Testis (tissue), 3 donors: Measurements from ENCODE around the gene PRAF2. TPM values are rescaled to one million over a fixed set of nuclear protein-coding genes. Genes with fewer than 3 reads are reported as not detected.

ENCODE experiments used
- DNase-seq: peaks from one replicate; pipeline ENCODE4 v3.0.0-alpha.2; 2019
- H3K27ac ChIP-seq, 2 donors: fragments of 200-600 bp; sonication (generic); one replicate each; pipeline ENCODE4 v1.5.1; 2019
- H3K27me3 ChIP-seq: fragments of 200-600 bp; sonication (generic); one replicate; pipeline ENCODE4 v1.5.1; 2019
- H3K36me3 ChIP-seq: fragments of 200-600 bp; sonication (generic); one replicate; pipeline ENCODE4 v1.5.1; 2017; ENCODE audit warnings: low read depth; ENCODE audit errors: missing control alignments
- H3K4me1 ChIP-seq: fragments of 200-600 bp; sonication (generic); one replicate; pipeline ENCODE4 v1.5.1; 2019
- H3K4me3 ChIP-seq, 2 donors: fragments of 200-600 bp; sonication (generic); one replicate each; pipeline ENCODE4 v1.5.1; 2017 to 2019
- H3K9me3 ChIP-seq: fragments of 200-600 bp; sonication (generic); one replicate; pipeline ENCODE4 v1.5.1; 2017
- POLR2A ChIP-seq: fragments of 450-650 bp; IDR thresholded peaks from one replicate; pipeline ENCODE4 v1.6.1; 2017; ENCODE audit warnings: antibody characterized with exemption, mild to moderate bottlenecking, moderate library complexity
- WGBS, 2 donors: methylation state at CpG; one replicate each; pipeline ENCODE4 v1.1.5; 2018; 5-methylcytosine and 5-hydroxymethylcytosine counted together
- intact Hi-C: fragments of 100-400 bp; cut with DNase I; formaldehyde crosslinking; loops from one replicate; pipeline ENCODE4 v1.15.1; 2023; ENCODE audit warnings: low total_unique reads
- polyA plus RNA-seq: library from polyadenylated mRNA; stranded (reverse); fragments of 350-450 nt; fragmentation: Illumina TruSeq; extraction: RNeasy Lipid Tissue Mini Kit (QIAGEN cat#74804); gene quantifications from one replicate; pipeline ENCODE4 v1.2.3, GENCODE V29; 2014; ENCODE audit warnings: low read depth, low replicate concordance; ENCODE audit not compliant: insufficient read depth
- total RNA-seq, 2 donors: library from RNA; depleted of rRNA; stranded (reverse); fragments of >200 nt; gene quantifications; one replicate each; pipeline ENCODE4 v1.2.3, GENCODE V29; 2016
- TF ChIP-seq, protein P1 (sequence below), 3 experiments: fragments of 450-650 bp in 2 of 3; fragments of 200-600 bp in 1 of 3; sonication (generic) in 1 of 3; IDR thresholded peaks; one replicate each; pipeline ENCODE4 v1.5.1; 2016 to 2019; ENCODE audit warnings: antibody characterized with exemption in 3 of 3, mild to moderate bottlenecking in 2 of 3, moderate library complexity in 1 of 3

PRAF2 gene
- total and polyA plus RNA-seq, 3 donors from 2014 or later, result 43.7 to 60.9 (median 58.7) TPM

DNA sequence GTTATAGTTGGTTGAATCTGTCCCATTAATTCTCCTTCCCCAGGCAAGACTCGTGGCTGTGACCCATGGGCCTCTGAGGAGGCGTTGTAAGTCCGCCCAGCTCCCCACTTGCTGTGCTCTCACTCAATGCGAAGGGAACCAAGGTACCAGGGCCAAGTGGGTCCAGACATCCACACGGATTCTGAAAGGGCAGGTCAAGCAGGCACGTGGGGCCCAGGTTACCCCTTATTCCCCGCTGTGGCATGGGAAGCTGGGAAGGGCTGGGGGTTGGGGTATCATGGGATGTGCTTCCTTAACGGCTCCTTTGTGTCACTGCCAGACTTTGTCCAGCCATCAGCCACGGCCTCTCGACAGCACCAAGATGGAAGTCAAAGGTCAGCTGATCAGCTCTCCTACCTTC, 11.9 kb downstream of the PRAF2 start:
- Histone ChIP-seq H3K4me3 (no peak overlapping the region), H3K9me3 (no peaks in the 10 kb centered on the region), H3K4me1 (peaks cover 3% of the 10 kb centered on the region), H3K36me3 (no peaks in the 10 kb centered on the region), H3K27ac (no peak overlapping the region), H3K27me3 (no peaks in the 10 kb centered on the region)
- no peak for DNase-seq
- intact Hi-C loops, result no loop called here
- TF ChIP-seq POLR2A, result no peak
- TF ChIP-seq, protein P1, sequence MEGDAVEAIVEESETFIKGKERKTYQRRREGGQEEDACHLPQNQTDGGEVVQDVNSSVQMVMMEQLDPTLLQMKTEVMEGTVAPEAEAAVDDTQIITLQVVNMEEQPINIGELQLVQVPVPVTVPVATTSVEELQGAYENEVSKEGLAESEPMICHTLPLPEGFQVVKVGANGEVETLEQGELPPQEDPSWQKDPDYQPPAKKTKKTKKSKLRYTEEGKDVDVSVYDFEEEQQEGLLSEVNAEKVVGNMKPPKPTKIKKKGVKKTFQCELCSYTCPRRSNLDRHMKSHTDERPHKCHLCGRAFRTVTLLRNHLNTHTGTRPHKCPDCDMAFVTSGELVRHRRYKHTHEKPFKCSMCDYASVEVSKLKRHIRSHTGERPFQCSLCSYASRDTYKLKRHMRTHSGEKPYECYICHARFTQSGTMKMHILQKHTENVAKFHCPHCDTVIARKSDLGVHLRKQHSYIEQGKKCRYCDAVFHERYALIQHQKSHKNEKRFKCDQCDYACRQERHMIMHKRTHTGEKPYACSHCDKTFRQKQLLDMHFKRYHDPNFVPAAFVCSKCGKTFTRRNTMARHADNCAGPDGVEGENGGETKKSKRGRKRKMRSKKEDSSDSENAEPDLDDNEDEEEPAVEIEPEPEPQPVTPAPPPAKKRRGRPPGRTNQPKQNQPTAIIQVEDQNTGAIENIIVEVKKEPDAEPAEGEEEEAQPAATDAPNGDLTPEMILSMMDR (IDR thresholded peaks at IDR 0.05), result no peak
- WGBS, 2 donors, result 89 to 93% methylated on average over 2 to 6 of the region's 10 CpGs

DNA sequence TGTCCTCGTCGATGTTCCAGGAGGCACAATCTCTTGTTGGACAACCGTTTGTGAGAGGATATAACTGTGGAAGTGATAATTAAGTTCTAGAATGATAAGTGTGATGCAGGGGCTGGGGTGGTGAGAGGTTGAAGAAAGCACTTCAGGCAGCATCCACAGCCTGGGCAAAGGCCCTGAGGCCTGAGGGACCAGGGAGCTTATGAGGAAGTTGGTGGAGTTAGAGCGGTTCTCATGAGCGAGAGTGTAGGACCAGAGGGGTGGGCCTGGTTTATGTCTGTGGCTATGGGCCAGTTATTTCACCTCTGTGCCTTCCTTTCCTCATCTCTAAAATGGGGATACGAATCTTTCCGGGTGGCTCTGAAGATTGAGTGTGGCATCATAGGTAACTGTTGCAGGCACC, 12.3 kb downstream of the PRAF2 start:
- Histone ChIP-seq H3K27me3 (no peaks in the 10 kb centered on the region), H3K4me1 (peaks cover 3% of the 10 kb centered on the region), H3K4me3 (no peak overlapping the region), H3K36me3 (no peaks in the 10 kb centered on the region), H3K27ac (no peak overlapping the region), H3K9me3 (no peaks in the 10 kb centered on the region)
- no peak for DNase-seq
- 85 to 93% methylated on average over 7 of the region's 7 CpGs for WGBS, 2 donors
- TF ChIP-seq, protein P1 (IDR thresholded peaks at IDR 0.05), result no peak
- TF ChIP-seq POLR2A, result no peak
- intact Hi-C loops, result no loop called here

DNA sequence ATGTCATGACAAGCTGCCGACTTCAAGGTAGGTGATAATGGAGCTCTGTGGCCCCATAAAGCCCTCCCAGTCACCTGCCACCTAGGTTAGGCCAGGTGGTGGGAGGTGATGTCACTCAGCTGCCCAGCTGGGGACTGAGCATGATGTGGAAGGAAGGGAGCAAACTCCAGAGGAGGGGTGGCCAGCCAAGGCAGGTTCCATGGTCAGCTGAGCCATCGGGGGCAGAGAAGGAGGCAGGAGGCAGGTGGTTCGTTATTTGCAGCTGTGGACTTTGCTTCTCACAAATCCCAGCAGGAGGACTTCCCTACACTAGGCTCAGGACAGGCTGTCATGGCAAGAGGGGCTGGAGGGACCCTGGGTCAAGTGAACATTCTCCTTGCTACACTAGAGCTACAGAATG, 12.9 kb downstream of the PRAF2 start:
- no peak for TF ChIP-seq POLR2A
- TF ChIP-seq, protein P1 (IDR thresholded peaks at IDR 0.05), result no peak
- Histone ChIP-seq H3K9me3 (no peaks in the 10 kb centered on the region), H3K27me3 (no peaks in the 10 kb centered on the region), H3K27ac (no peak overlapping the region), H3K4me1 (peaks cover 3% of the 10 kb centered on the region), H3K36me3 (no peaks in the 10 kb centered on the region), H3K4me3 (no peak overlapping the region)
- no peak for DNase-seq
- 91% methylated on average over 3 of the region's 3 CpGs; no CpG with 5 or more reads in 1 of the 2 donors for WGBS, 2 donors
- intact Hi-C loops, result no loop called here

DNA sequence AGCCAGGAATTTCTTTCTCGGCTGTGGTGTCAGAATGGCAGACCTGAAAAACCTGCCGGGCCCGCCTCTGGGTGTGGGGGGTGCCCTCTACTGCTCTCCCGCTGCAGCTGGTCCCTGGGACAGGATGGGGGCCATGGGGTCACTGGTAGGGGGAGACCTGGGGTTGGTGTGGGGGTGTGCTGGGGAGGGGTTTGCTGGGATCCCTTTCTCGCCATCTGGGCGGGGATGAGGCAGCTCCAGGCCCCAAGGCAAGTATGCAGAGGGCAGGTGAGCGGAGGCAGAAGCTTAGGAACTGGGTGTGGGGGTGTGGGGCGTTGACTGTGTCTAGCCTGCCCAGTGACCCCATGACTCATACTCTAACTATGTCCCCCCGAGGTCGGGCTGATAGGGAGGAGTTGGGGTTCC, 14.1 kb downstream of the PRAF2 start:
- Histone ChIP-seq H3K4me3 (no peak overlapping the region), H3K27me3 (no peaks in the 10 kb centered on the region), H3K9me3 (no peaks in the 10 kb centered on the region), H3K4me1 (peaks cover 3% of the 10 kb centered on the region), H3K27ac (no peak overlapping the region), H3K36me3 (no peaks in the 10 kb centered on the region)
- no peak for DNase-seq
- WGBS, 2 donors, result 77 to 82% methylated on average over 3 to 6 of the region's 10 CpGs
- TF ChIP-seq POLR2A, result no peak
- TF ChIP-seq, protein P1 (IDR thresholded peaks at IDR 0.05), result no peak
- intact Hi-C loops, result no loop called here

DNA sequence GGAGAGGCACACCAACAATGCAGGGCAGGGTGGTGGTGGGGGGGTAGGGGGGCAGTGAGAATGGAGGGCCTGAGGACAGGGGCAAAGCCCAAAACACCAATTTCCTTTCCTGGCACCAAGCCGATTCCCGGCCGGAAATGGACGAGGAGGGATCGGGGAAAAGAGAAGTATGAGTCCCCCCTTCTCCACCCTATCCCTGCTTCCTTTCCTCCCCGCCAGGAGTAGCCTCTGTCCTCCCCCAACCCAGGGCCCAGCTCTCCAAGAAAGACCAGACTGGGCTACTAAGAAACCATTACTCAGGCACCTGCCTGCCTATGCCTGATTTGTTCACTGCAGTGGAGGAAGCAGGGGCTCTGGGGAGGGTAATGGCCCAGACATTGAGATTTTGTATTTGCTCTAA, 14.6 kb downstream of the PRAF2 start:
- TF ChIP-seq, protein P1 (IDR thresholded peaks at IDR 0.05), result no peak
- no peak for TF ChIP-seq POLR2A
- WGBS, 2 donors, result 35% methylated on average over 6 of the region's 6 CpGs; no CpG with 5 or more reads in 1 of the 2 donors
- intact Hi-C loops, result no loop called here
- Histone ChIP-seq H3K4me1 (peaks cover 3% of the 10 kb centered on the region), H3K9me3 (no peaks in the 10 kb centered on the region), H3K36me3 (no peaks in the 10 kb centered on the region), H3K27ac (no peak overlapping the region), H3K27me3 (no peaks in the 10 kb centered on the region), H3K4me3 (no peak overlapping the region)
- no peak for DNase-seq
